ENCODE measurements around the gene LETM1. TPM values are rescaled to one million over a fixed set of nuclear protein-coding genes. Genes with fewer than 3 reads are reported as not detected.
A peak's percentile ranks its signal among the peaks of the same experiment; 100 is the strongest.

The LETM1 gene
- total and polyA plus RNA-seq, 2 of the 8 experiments (the other 6 are each of a cell fraction or from before 2014, with no cell fraction given) = 19.8 to 50.1 TPM

DNA sequence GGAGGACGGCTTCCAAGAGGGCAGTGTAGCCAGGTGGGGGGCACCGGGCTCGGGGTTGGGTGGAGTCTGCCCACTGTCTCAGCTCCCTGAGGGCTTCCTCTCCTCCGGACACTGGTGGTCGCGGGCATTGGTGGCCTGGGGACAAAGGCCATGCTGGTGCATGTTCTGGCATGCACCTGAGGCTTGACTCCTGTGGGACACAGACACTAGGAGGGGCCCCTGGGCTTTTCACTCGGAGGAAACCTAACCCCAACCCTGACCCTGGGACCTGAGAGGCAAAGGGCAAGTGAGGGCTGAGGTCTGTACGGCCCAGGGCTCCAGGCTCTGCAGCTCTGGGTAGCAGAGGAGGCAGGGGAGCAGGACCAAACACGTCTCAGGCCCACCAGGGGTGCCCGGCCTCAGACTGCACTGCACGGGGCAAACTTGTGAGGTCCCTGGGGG is 85.1 kb downstream of the LETM1 start:
- Histone ChIP-seq H3K23me2 (ENCODE audit: low read depth, low read length) (peaks cover 4% of the 10 kb centered on the region; the same call in 1 of the 2 replicates), H2BK120ac (replicated peaks; ENCODE audit: low read depth, low read length) (no peak overlapping the region), H3K79me1 (ENCODE audit: low read depth, low read length) (no peaks in the 10 kb centered on the region), H3K56ac (replicated peaks; ENCODE audit: insufficient read length, low read depth, low read length) (no peak overlapping the region), H3K4ac (replicated peaks; ENCODE audit: insufficient read length, low read depth, low read length) (peak overlapping the region; percentile 65), H3K36me3 (ENCODE audit: control insufficient read depth in 2 of 4, insufficient read depth in 4 of 4, low read length in 3 of 4) (no peaks in the 10 kb centered on the region), H2BK5ac (ENCODE audit: low read depth, low read length) (peak overlapping the region; percentile 75; the same call in 1 of the 2 replicates), H2AK5ac (ENCODE audit: low read depth, low read length) (peak overlapping the region; percentile 75; the same call in 1 of the 2 replicates), H3K27me3 (replicated peaks in 1 of 4; ENCODE audit: control insufficient read depth in 3 of 4, extremely low read depth in 1 of 4, insufficient read depth in 3 of 4, low read length in 3 of 4) (peaks cover 0 to 2% (median 0%) of the 10 kb centered on the region in 4 experiments; a peak in 2 of 7 replicates), H3K4me2 (ENCODE audit: insufficient read depth in 1 of 2, low read depth in 2 of 2, low read length in 2 of 2) (no peak overlapping the region), H3K9ac (replicated peaks in 1 of 4; ENCODE audit: extremely low read depth in 1 of 4, low read depth in 3 of 4, low read length in 3 of 4) (no peak overlapping the region), H2BK12ac (ENCODE audit: low read depth, low read length) (0 out of 2 replicates have a peak overlapping the region, but pooled peaks have one; percentile 27), H3K4me3 (ENCODE audit: extremely low read depth in 1 of 4, insufficient read depth in 2 of 4, low read depth in 3 of 4, low read length in 4 of 4) (no peak overlapping the region), H4K5ac (ENCODE audit: insufficient read length, low read depth, low read length) (no peak overlapping the region), H2BK15ac (ENCODE audit: low read length) (no peak overlapping the region), H3K79me2 (ENCODE audit: control insufficient read depth in 1 of 2, insufficient read depth in 2 of 2, low read length in 2 of 2) (no peaks in the 10 kb centered on the region), H3K9me3 (ENCODE audit: insufficient read depth in 2 of 2, low read depth in 1 of 2, low read length in 1 of 2) (no peaks in the 10 kb centered on the region), H3K14ac (ENCODE audit: insufficient read length) (no peak overlapping the region), H4K8ac (ENCODE audit: extremely low read depth, insufficient read depth, low read length) (no peak overlapping the region), H2AFZ (ENCODE audit: low read length) (no peak overlapping the region), H3K27ac (ENCODE audit: low read depth, low read length) (no peak overlapping the region), H2BK20ac (ENCODE audit: low read length) (0 out of 2 replicates have a peak overlapping the region, but pooled peaks have one; percentile 61), H3K4me1 (replicated peaks in 1 of 4; ENCODE audit: control insufficient read depth in 3 of 4, insufficient read depth in 4 of 4, low read length in 3 of 4) (peaks cover 5 to 42% (median 25%) of the 10 kb centered on the region in 4 experiments), H4K20me1 (replicated peaks in 1 of 2; ENCODE audit: control insufficient read depth in 1 of 2, insufficient read depth in 2 of 2, low read length in 2 of 2) (peaks cover 0 to 2% of the 10 kb centered on the region in 2 experiments), H4K91ac (replicated peaks; ENCODE audit: insufficient read length, low read length) (peak overlapping the region; percentile 17), H3K23ac (ENCODE audit: insufficient read length) (no peak overlapping the region), H3K18ac (ENCODE audit: extremely low read depth, low read length) (no peak overlapping the region; the same call in none of the 2 replicates)
- CTCF ChIA-PET (ENCODE audit: partially characterized antibody) = interaction anchor here (0.8 to 71.2 kb wide), 4 partner anchors 6 to 56 kb away, joined by 3 to 2507 read pairs (median 1256); partner anchors contain the start of gene FGFR3
- WGBS, 2 experiments (ENCODE audit: extremely low coverage in 1 of 2, insufficient coverage in 1 of 2, insufficient read length in 1 of 2, insufficient replicate concordance in 2 of 2, low coverage in 1 of 2, low lambda C conversion rate in 2 of 2, missing lambda C conversion rate in 1 of 2) = 85% methylated on average over 9 of the region's 11 CpGs; no CpG with 5 or more reads in 1 of the 2 experiments
- DNase-seq (ENCODE audit: low read depth in 1 of 2, low spot score in 2 of 2) (no peak), FAIRE-seq (no peak)
- POLR2A ChIA-PET (ENCODE audit: partially characterized antibody) = interaction anchor here (17.2 kb wide), 1 partner anchor 20 kb away, joined by 170 read pairs; the partner anchor contains the start of gene FGFR3
- TF ChIP-seq HDAC2 (IDR thresholded peaks at IDR 0.05; ENCODE audit: borderline replicate concordance in 1 of 2, low read depth in 2 of 2, low read length in 2 of 2) = no peak
- TF ChIP-seq POLR2AphosphoS5 (IDR thresholded peaks at IDR 0.05; ENCODE audit: low read depth, low read length) = no peak
- no peak for TF ChIP-seq YY1 (IDR thresholded peaks at IDR 0.05; ENCODE audit: low read depth, low read length)
- no peak for TF ChIP-seq TAF7 (optimal IDR thresholded peaks at IDR 0.05; ENCODE audit: borderline replicate concordance, low read depth, low read length)
- TF ChIP-seq BRCA1 (IDR thresholded peaks at IDR 0.05; ENCODE audit: low read depth, low read length) = no peak
- no peak for TF ChIP-seq POU5F1 (IDR thresholded peaks at IDR 0.05; ENCODE audit: low read depth, low read length)
- TF ChIP-seq NANOG (IDR thresholded peaks at IDR 0.05; ENCODE audit: insufficient read depth, low read depth, low read length, poor library complexity, severe bottlenecking) = no peak
- TF ChIP-seq, protein P1, sequence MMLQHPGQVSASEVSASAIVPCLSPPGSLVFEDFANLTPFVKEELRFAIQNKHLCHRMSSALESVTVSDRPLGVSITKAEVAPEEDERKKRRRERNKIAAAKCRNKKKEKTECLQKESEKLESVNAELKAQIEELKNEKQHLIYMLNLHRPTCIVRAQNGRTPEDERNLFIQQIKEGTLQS (IDR thresholded peaks at IDR 0.05; ENCODE audit: insufficient read depth, low read depth, low read length) = no peak
- no peak for TF ChIP-seq CTCF (IDR thresholded peaks at IDR 0.05; ENCODE audit: control extremely low read depth in 1 of 3, insufficient read depth in 1 of 3, low read depth in 1 of 3, low read length in 3 of 3)
